Measurements from ENCODE around the gene PRICKLE2. TPM values are rescaled to one million over a fixed set of nuclear protein-coding genes. Genes with fewer than 3 reads are reported as not detected.

PRICKLE2 gene
- total RNA-seq, 1 experiment from 2014 or later, result 5.6 TPM

DNA sequence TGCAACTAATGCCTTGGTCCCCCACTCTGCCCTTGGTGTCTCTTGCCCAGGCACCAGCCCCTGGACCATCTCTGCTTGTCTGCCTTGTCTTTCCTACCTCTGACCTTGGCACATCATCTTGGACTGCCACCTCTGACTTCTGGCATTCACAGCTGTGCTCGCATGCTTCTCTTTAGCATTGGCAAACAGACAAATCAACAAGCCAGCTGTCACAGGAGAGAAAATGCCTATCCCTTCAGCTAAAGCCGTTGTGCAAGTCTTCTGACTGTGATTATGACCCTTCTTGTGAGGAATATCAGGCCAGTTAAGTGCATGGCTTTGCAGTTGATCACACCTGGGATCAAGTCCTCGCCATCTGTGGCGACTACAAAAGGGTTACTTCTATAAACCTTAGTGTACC is 84.6 kb downstream of the PRICKLE2 start (continued):
- TF ChIP-seq MXD4 (CRISPR knock-in tag; IDR thresholded peaks at IDR 0.05; ENCODE audit: borderline replicate concordance), result no peak
- TF ChIP-seq NFATC4 (CRISPR knock-in tag; IDR thresholded peaks at IDR 0.05), result no peak
- no peak for TF ChIP-seq SMAD4 (CRISPR knock-in tag; IDR thresholded peaks at IDR 0.05)
- TF ChIP-seq ZNF138 (CRISPR knock-in tag; conservative IDR thresholded peaks at IDR 0.05), result no peak
- TF ChIP-seq, protein P1, sequence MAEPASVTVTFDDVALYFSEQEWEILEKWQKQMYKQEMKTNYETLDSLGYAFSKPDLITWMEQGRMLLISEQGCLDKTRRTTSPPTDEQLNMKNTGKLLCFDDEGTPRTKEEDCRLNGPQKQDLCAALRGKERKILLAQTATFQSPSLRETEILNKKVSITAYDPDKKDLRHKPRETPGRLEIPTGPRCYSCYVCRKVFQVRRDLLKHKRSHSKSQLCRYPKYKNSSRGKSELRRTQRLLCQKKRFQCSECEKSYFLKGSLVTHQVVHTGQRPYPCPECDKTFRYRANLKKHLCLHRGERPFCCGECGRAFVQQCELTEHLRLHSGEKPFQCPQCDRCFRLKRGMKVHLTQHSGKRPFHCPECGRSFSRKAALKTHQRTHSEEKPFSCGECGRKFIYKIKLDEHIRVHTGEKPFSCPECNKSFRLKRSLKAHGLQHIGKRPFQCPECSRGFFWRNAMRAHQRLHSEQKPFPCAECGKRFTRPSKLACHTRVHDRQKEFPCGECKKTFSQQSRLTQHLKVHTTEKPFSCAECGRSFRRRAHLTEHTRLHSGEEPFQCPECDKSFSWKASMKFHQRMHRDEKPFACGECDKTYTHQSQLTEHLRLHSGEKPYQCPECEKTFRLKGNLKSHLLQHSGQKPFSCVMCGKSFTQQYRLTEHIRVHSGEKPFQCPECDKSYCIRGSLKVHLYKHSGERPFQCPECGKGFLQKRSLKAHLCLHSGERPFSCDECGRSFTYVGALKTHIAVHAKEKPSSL (CRISPR knock-in tag; conservative IDR thresholded peaks at IDR 0.05), result no peak

DNA sequence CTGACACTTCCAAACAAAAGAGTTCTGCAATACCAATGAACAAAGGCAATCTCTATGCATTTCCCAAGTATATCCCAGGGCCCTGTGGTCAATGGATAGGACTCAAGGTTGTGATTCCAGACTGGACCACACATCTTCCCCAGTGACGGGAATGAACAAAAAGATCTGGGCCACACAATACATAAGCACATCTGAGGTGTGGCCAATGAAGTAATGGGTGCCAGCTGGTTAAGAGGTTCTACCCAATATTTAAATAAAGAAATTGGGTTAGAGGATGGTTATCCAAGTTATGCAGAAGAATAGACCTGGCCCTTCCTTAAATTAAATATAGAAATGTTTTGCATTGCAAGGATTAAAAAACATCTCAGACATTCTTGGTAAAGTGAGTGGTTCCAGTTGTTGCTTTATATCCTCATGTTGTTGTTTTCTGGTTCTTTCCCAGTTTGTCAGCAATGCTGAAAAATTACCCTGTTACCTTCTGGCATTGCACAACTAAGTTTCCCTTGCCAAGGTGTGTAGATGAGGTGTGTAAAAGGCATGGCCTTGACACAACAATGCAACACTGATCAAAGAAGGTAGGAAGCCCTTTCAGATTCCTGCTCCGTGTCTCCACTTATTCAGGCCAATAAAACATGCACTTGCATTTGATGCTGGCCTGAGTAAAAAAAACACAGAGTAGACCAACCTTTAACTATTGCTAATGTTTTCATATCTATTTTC is 86.5 kb downstream of the PRICKLE2 start:
- H3K4me1 Mint-ChIP-seq, result peaks cover 7% of the 10 kb centered on the region
- CTCF ChIA-PET, result no interaction called here
- no peaks in the 10 kb centered on the region; the same call in 1 of the 2 replicates for H3K27me3 Mint-ChIP-seq (ENCODE audit: low read depth)
- no peak for ATAC-seq
- H3K9me3 Mint-ChIP-seq, result no peaks in the 10 kb centered on the region
- H3K36me3 Mint-ChIP-seq, result no peaks in the 10 kb centered on the region
- no peak for DNase-seq (ENCODE audit: low spot score)
- H3K4me3 Mint-ChIP-seq, result no peak overlapping the region
- H3K27ac Mint-ChIP-seq, result no peak overlapping the region
- POLR2A ChIA-PET, result no interaction called here
- no peak for TF ChIP-seq SP1 (CRISPR knock-in tag; conservative IDR thresholded peaks at IDR 0.05)
- no peak for TF ChIP-seq ZNF317 (CRISPR knock-in tag; IDR thresholded peaks at IDR 0.05; ENCODE audit: borderline replicate concordance, low read depth)
- no peak for TF ChIP-seq FOXK1 (CRISPR knock-in tag; IDR thresholded peaks at IDR 0.05)
- TF ChIP-seq GRHL2 (CRISPR knock-in tag; IDR thresholded peaks at IDR 0.05; ENCODE audit: insufficient replicate concordance, severe bottlenecking), result no peak
- TF ChIP-seq, protein P2, sequence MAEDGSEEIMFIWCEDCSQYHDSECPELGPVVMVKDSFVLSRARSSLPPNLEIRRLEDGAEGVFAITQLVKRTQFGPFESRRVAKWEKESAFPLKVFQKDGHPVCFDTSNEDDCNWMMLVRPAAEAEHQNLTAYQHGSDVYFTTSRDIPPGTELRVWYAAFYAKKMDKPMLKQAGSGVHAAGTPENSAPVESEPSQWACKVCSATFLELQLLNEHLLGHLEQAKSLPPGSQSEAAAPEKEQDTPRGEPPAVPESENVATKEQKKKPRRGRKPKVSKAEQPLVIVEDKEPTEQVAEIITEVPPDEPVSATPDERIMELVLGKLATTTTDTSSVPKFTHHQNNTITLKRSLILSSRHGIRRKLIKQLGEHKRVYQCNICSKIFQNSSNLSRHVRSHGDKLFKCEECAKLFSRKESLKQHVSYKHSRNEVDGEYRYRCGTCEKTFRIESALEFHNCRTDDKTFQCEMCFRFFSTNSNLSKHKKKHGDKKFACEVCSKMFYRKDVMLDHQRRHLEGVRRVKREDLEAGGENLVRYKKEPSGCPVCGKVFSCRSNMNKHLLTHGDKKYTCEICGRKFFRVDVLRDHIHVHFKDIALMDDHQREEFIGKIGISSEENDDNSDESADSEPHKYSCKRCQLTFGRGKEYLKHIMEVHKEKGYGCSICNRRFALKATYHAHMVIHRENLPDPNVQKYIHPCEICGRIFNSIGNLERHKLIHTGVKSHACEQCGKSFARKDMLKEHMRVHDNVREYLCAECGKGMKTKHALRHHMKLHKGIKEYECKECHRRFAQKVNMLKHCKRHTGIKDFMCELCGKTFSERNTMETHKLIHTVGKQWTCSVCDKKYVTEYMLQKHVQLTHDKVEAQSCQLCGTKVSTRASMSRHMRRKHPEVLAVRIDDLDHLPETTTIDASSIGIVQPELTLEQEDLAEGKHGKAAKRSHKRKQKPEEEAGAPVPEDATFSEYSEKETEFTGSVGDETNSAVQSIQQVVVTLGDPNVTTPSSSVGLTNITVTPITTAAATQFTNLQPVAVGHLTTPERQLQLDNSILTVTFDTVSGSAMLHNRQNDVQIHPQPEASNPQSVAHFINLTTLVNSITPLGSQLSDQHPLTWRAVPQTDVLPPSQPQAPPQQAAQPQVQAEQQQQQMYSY (CRISPR knock-in tag; IDR thresholded peaks at IDR 0.05), result no peak
- TF ChIP-seq ZNF671 (CRISPR knock-in tag; IDR thresholded peaks at IDR 0.05), result no peak
- no peak for TF ChIP-seq EMX1 (CRISPR knock-in tag; IDR thresholded peaks at IDR 0.05)

- Mint-ChIP-seq H3K36me3 (no peaks in the 10 kb centered on the region), H3K9me3 (no peaks in the 10 kb centered on the region), H3K27me3 (ENCODE audit: low read depth) (no peaks in the 10 kb centered on the region; the same call in 1 of the 2 replicates), H3K27ac (no peak overlapping the region), H3K4me3 (no peak overlapping the region), H3K4me1 (no peaks in the 10 kb centered on the region)
- ChIA-PET CTCF (no interaction called here), POLR2A (no interaction called here)
- ATAC-seq, result no peak
- DNase-seq (ENCODE audit: low spot score), result no peak
- TF ChIP-seq, protein P3, sequence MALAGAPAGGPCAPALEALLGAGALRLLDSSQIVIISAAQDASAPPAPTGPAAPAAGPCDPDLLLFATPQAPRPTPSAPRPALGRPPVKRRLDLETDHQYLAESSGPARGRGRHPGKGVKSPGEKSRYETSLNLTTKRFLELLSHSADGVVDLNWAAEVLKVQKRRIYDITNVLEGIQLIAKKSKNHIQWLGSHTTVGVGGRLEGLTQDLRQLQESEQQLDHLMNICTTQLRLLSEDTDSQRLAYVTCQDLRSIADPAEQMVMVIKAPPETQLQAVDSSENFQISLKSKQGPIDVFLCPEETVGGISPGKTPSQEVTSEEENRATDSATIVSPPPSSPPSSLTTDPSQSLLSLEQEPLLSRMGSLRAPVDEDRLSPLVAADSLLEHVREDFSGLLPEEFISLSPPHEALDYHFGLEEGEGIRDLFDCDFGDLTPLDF (CRISPR knock-in tag; IDR thresholded peaks at IDR 0.05), result no peak
- no peak for TF ChIP-seq NFYB (CRISPR knock-in tag; conservative IDR thresholded peaks at IDR 0.05; ENCODE audit: low read depth)
- TF ChIP-seq, protein P4, sequence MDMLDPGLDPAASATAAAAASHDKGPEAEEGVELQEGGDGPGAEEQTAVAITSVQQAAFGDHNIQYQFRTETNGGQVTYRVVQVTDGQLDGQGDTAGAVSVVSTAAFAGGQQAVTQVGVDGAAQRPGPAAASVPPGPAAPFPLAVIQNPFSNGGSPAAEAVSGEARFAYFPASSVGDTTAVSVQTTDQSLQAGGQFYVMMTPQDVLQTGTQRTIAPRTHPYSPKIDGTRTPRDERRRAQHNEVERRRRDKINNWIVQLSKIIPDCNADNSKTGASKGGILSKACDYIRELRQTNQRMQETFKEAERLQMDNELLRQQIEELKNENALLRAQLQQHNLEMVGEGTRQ (CRISPR knock-in tag; IDR thresholded peaks at IDR 0.05), result no peak
- no peak for TF ChIP-seq ATF1 (CRISPR knock-in tag; IDR thresholded peaks at IDR 0.05)
- no peak for TF ChIP-seq CREM (CRISPR knock-in tag; IDR thresholded peaks at IDR 0.05)
- TF ChIP-seq MXD4 (CRISPR knock-in tag; IDR thresholded peaks at IDR 0.05; ENCODE audit: borderline replicate concordance), result no peak
- TF ChIP-seq FOXP1 (CRISPR knock-in tag; IDR thresholded peaks at IDR 0.05; ENCODE audit: borderline replicate concordance), result no peak
- TF ChIP-seq, protein P5, sequence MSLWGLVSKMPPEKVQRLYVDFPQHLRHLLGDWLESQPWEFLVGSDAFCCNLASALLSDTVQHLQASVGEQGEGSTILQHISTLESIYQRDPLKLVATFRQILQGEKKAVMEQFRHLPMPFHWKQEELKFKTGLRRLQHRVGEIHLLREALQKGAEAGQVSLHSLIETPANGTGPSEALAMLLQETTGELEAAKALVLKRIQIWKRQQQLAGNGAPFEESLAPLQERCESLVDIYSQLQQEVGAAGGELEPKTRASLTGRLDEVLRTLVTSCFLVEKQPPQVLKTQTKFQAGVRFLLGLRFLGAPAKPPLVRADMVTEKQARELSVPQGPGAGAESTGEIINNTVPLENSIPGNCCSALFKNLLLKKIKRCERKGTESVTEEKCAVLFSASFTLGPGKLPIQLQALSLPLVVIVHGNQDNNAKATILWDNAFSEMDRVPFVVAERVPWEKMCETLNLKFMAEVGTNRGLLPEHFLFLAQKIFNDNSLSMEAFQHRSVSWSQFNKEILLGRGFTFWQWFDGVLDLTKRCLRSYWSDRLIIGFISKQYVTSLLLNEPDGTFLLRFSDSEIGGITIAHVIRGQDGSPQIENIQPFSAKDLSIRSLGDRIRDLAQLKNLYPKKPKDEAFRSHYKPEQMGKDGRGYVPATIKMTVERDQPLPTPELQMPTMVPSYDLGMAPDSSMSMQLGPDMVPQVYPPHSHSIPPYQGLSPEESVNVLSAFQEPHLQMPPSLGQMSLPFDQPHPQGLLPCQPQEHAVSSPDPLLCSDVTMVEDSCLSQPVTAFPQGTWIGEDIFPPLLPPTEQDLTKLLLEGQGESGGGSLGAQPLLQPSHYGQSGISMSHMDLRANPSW (CRISPR knock-in tag; conservative IDR thresholded peaks at IDR 0.05; ENCODE audit: low read depth), result no peak
- TF ChIP-seq, protein P1 (CRISPR knock-in tag; conservative IDR thresholded peaks at IDR 0.05), result no peak
These were observed 87.2 kb downstream of the PRICKLE2 start for GRCh38 chr3:64138046-64138445.
